Stimulated activated CD8-positive, alpha-beta memory T cell treated with anti-CD3 and anti-CD28 coated beads, Interleukin-15, amount 100 ng/mL, for 1 hour (primary cell): ENCODE results near the gene FOXC1.

ENCODE experiments used
- DNase-seq: peaks from one replicate; pipeline ENCODE4 v3.0.0-alpha.2; 2020; ENCODE audit warnings: low read depth

FOXC1 gene

GRCh38 chr6:1612299-1612973 lies 2.7 kb downstream of the FOXC1 start:
- DNase-seq: no peak

GRCh38 chr6:1612974-1613306 lies 3.2 kb downstream of the FOXC1 start:
- DNase-seq: no peak

GRCh38 chr6:1613346-1613687 lies 3.6 kb downstream of the FOXC1 start:
- no peak for DNase-seq

- DNase-seq: no peak
Observed at GRCh38 chr6:1613688-1614447, 4.2 kb downstream of the FOXC1 start.

GRCh38 chr6:1614448-1615150 lies 4.9 kb downstream of the FOXC1 start:
- no peak for DNase-seq

GRCh38 chr6:1615151-1615852 lies 5.6 kb downstream of the FOXC1 start:
- no peak for DNase-seq

GRCh38 chr6:1615853-1616420 lies 6.2 kb downstream of the FOXC1 start:
- DNase-seq: no peak

- no peak for DNase-seq
Observed at GRCh38 chr6:1616701-1617463, 7.2 kb downstream of the FOXC1 start.

GRCh38 chr6:1617466-1618310 lies 8.0 kb downstream of the FOXC1 start:
- no peak for DNase-seq

- DNase-seq: no peak
Observed at GRCh38 chr6:1618311-1619097, 8.8 kb downstream of the FOXC1 start.

- DNase-seq: no peak
Observed at GRCh38 chr6:1619098-1619672, 9.5 kb downstream of the FOXC1 start.

GRCh38 chr6:1619673-1620503 lies 10.2 kb downstream of the FOXC1 start:
- DNase-seq: no peak

GRCh38 chr6:1620504-1621069 lies 10.9 kb downstream of the FOXC1 start:
- DNase-seq: no peak

- no peak for DNase-seq
Observed at GRCh38 chr6:1621070-1621701, 11.5 kb downstream of the FOXC1 start.

- DNase-seq: no peak
Observed at GRCh38 chr6:1622220-1622850, 12.6 kb downstream of the FOXC1 start.

- no peak for DNase-seq
Observed at GRCh38 chr6:1622851-1623768, 13.4 kb downstream of the FOXC1 start.
